ENCODE data around the gene HORMAD2.
A peak's percentile ranks its signal among the peaks of the same experiment; 100 is the strongest.
"Not testable (repeated sequence)": the region's sequence is repeated elsewhere in the genome, so short reads cannot be mapped to it uniquely, and the experiment has no call there.

Gene HORMAD2

GRCh38 chr22:30214703-30215407 is 134.6 kb downstream of the HORMAD2 start:
- DNase-seq: no peak

- DNase-seq: not testable (repeated sequence)
Observed at GRCh38 chr22:30216272-30216671, 136.0 kb downstream of the HORMAD2 start.

GRCh38 chr22:30216710-30217109 is 136.4 kb downstream of the HORMAD2 start:
- no peak for DNase-seq

- DNase-seq: no peak
Observed at GRCh38 chr22:30217698-30218560, 137.7 kb downstream of the HORMAD2 start.

GRCh38 chr22:30219049-30219654 is 138.9 kb downstream of the HORMAD2 start:
- no peak for DNase-seq

GRCh38 chr22:30219668-30220278 is 139.5 kb downstream of the HORMAD2 start:
- no peak for DNase-seq

- no peak for DNase-seq
Observed at GRCh38 chr22:30220338-30221012, 140.2 kb downstream of the HORMAD2 start.

GRCh38 chr22:30221121-30221992 is 141.1 kb downstream of the HORMAD2 start:
- DNase-seq: peak; percentile 45 to 76

- DNase-seq: no peak
Observed at GRCh38 chr22:30222321-30222720, 142.1 kb downstream of the HORMAD2 start.

- no peak for DNase-seq
Observed at GRCh38 chr22:30223303-30223702, 143.0 kb downstream of the HORMAD2 start.

GRCh38 chr22:30224161-30224857 is 144.0 kb downstream of the HORMAD2 start:
- DNase-seq: no peak

GRCh38 chr22:30225220-30225927 is 145.1 kb downstream of the HORMAD2 start:
- no peak for DNase-seq

GRCh38 chr22:30226192-30226832 is 146.0 kb downstream of the HORMAD2 start:
- DNase-seq: no peak
